ENCODE results near the gene RNLS.
"Not testable (repeated sequence)": the region's sequence is repeated elsewhere in the genome, so short reads cannot be mapped to it uniquely, and the experiment has no call there.

RNLS gene

DNA sequence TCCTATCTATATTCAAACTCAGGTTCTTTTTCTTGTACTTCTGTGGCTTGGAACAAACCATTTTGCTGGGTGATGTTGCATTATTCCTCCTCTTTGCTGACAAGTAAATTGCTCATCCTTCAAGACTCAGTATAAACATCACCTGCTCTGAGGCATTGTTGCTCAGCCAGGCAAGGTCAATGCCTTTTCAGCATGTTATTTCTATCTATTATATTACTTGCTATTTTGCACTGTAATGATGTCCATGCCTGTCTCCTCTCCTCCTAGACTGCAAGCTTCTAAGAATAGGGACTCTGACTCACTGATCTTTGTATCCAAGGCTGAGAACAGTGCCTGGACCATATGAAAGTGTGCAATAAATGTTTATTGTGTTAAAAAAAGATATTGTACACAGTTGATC, 293.8 kb downstream of the RNLS start:
- TF ChIP-seq, protein P1, sequence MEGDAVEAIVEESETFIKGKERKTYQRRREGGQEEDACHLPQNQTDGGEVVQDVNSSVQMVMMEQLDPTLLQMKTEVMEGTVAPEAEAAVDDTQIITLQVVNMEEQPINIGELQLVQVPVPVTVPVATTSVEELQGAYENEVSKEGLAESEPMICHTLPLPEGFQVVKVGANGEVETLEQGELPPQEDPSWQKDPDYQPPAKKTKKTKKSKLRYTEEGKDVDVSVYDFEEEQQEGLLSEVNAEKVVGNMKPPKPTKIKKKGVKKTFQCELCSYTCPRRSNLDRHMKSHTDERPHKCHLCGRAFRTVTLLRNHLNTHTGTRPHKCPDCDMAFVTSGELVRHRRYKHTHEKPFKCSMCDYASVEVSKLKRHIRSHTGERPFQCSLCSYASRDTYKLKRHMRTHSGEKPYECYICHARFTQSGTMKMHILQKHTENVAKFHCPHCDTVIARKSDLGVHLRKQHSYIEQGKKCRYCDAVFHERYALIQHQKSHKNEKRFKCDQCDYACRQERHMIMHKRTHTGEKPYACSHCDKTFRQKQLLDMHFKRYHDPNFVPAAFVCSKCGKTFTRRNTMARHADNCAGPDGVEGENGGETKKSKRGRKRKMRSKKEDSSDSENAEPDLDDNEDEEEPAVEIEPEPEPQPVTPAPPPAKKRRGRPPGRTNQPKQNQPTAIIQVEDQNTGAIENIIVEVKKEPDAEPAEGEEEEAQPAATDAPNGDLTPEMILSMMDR (IDR thresholded peaks at IDR 0.05; ENCODE audit: low read depth, low read length): no peak
- TF ChIP-seq, protein P2, sequence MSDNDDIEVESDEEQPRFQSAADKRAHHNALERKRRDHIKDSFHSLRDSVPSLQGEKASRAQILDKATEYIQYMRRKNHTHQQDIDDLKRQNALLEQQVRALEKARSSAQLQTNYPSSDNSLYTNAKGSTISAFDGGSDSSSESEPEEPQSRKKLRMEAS (IDR thresholded peaks at IDR 0.05; ENCODE audit: low read depth, low read length): no peak
- TF ChIP-seq POLR2A (IDR thresholded peaks at IDR 0.05; ENCODE audit: extremely low read depth, insufficient read length) (no peak), MYC (IDR thresholded peaks at IDR 0.05; ENCODE audit: low read depth, low read length) (no peak)
- no peak overlapping the region for H3K4me3 ChIP-seq (ENCODE audit: low read depth, low read length)
- DNase-seq (ENCODE audit: low read depth): no peak

DNA sequence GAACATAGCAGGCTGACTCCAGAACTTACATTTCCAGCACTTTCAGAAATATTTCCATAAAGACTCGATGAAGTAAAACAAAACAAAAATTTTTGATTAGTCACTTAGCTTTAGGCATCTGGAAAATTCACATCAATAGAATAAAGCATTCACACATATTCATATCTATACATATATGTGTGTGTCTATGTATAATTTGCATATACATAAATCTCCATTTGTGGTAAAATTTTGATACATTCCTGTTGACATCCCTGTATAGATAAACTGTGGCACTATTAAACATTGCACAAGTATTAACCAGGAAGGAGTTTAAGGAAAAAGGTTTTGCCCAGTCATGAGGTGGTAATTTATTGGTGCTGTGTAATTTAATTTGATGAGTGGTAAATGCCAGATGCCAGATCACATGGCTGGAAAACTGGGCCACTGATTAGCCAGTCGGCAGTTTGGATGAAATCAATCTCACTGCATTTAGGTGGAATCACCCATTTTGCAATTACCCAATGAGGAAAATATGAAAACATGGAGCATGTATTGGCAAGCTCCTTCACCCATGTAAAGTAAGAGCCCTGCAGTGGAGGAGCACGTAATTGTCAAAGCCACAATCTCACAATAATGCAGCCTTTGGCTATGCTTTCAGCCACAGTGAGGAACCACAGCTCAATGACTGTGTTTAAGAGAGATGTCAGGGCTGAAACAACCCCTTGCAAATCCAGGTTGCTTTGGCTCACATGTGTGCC, 294.6 kb downstream of the RNLS start:
- TF ChIP-seq, protein P2 (IDR thresholded peaks at IDR 0.05; ENCODE audit: low read depth, low read length): no peak
- no peak for TF ChIP-seq POLR2A (IDR thresholded peaks at IDR 0.05; ENCODE audit: extremely low read depth, insufficient read length)
- no peak overlapping the region for H3K4me3 ChIP-seq (ENCODE audit: low read depth, low read length)
- no peak for DNase-seq (ENCODE audit: low read depth)

DNA sequence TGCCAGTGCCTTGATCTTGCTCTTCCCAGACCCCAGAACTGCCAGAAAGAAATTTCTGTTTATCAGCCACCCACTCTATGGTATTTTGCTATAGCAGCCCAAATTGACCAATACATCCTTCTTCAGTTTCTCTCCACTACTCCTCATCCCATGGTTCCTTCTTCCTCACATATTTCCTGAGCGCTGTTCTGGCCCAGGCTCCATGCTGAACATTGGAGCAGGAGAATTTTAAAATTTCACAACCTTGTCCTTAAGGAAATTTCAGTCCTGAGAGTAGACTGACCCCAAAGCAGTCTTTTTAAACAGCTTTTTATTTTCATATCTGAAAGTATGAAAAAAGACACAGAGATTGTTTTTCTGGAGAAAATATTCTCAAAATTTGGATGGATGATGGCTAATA, 297.1 kb downstream of the RNLS start:
- no peak for DNase-seq (ENCODE audit: low read depth)
- H3K4me3 ChIP-seq (ENCODE audit: low read depth, low read length): no peak overlapping the region
- no peak for TF ChIP-seq POLR2A (IDR thresholded peaks at IDR 0.05; ENCODE audit: extremely low read depth, insufficient read length)
- TF ChIP-seq, protein P2 (IDR thresholded peaks at IDR 0.05; ENCODE audit: low read depth, low read length): no peak
- TF ChIP-seq MYC (IDR thresholded peaks at IDR 0.05; ENCODE audit: low read depth, low read length): no peak
- TF ChIP-seq, protein P1 (IDR thresholded peaks at IDR 0.05; ENCODE audit: low read depth, low read length): no peak

DNA sequence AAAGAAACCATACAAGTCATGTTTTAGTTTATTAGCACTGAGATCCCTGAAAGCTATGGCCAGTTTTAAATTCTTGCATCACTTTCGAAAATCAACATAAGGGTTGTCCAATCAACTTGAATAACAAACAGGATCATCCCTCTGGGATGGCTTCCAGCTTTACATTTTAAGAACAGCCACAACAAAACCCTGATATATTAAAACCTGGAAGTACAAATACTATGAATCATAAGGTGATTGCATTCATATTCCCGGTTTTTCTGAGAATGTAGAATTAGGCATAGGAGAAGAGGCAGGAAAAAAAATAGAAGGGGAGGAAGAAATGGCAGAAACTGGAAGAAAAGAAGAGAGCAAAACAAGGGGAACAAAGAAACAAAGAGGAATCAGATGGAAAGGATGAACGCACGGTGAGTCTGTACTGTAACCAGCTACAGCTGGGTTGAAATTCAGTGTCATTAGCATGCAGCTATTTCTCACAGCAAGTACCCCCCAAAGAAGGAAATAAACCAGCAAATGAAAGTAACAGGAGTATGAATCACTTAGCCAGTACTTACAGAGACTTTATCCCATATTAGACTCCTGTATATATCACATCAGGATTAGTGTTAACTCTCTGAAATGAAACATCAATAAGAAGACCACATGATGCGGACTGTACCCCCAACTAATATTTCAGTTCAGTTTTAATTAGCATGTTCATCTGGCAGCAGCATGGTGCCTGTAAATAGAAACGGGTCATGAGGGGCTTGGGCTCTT, 301.3 kb downstream of the RNLS start:
- TF ChIP-seq, protein P2 (IDR thresholded peaks at IDR 0.05; ENCODE audit: low read depth, low read length): no peak
- no peak for TF ChIP-seq MYC (IDR thresholded peaks at IDR 0.05; ENCODE audit: low read depth, low read length)
- TF ChIP-seq, protein P1 (IDR thresholded peaks at IDR 0.05; ENCODE audit: low read depth, low read length): no peak
- no peak for TF ChIP-seq POLR2A (IDR thresholded peaks at IDR 0.05; ENCODE audit: extremely low read depth, insufficient read length)
- DNase-seq (ENCODE audit: low read depth): peak; percentile 40
- no peak overlapping the region for H3K4me3 ChIP-seq (ENCODE audit: low read depth, low read length)

DNA sequence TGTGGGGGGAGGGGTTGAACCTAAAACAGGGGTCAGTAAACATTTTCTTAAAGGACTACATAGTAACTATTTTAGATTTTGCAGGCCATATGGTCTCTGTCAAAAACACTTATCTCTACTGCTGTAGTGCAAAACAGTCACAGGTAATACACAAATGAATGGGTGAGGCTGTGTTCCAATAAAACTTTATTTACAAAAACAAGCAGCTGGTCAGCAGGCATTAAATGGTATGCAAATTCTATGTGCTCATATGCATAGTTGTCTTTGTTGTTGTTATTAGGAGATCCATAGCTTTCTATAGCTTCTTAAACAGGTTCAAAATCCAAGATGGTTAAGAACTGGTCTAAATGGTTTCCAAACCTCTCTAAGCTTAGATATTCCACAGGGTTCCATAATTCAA, 302.6 kb downstream of the RNLS start:
- TF ChIP-seq POLR2A (IDR thresholded peaks at IDR 0.05; ENCODE audit: extremely low read depth, insufficient read length) (no peak), MYC (IDR thresholded peaks at IDR 0.05; ENCODE audit: low read depth, low read length) (no peak)
- TF ChIP-seq, protein P1 (IDR thresholded peaks at IDR 0.05; ENCODE audit: low read depth, low read length): no peak
- TF ChIP-seq, protein P2 (IDR thresholded peaks at IDR 0.05; ENCODE audit: low read depth, low read length): no peak
- H3K4me3 ChIP-seq (ENCODE audit: low read depth, low read length): no peak overlapping the region
- DNase-seq (ENCODE audit: low read depth): no peak

DNA sequence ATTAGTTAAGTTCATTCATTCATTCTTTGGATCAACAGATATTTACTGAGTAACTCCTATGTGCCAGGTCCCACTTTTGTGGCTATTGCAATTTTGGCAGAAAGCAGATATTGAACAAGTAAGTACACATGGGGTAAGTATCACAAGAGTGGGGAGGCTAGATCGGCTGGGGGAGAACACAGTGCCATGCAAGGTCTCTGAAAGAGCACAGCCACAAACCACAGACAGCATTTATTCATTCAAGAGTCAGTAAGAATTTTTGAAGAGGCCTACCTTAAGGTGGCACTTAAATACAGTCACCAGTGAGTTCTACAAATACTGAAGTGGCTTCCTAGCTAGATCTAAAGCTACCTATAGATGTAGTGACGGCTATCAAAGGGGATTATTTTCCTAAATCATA, 304.2 kb downstream of the RNLS start:
- H3K4me3 ChIP-seq (ENCODE audit: low read depth, low read length): no peak overlapping the region
- TF ChIP-seq MYC (IDR thresholded peaks at IDR 0.05; ENCODE audit: low read depth, low read length) (no peak), POLR2A (IDR thresholded peaks at IDR 0.05; ENCODE audit: extremely low read depth, insufficient read length) (no peak)
- TF ChIP-seq, protein P1 (IDR thresholded peaks at IDR 0.05; ENCODE audit: low read depth, low read length): no peak
- TF ChIP-seq, protein P2 (IDR thresholded peaks at IDR 0.05; ENCODE audit: low read depth, low read length): no peak
- no peak for DNase-seq (ENCODE audit: low read depth)

DNA sequence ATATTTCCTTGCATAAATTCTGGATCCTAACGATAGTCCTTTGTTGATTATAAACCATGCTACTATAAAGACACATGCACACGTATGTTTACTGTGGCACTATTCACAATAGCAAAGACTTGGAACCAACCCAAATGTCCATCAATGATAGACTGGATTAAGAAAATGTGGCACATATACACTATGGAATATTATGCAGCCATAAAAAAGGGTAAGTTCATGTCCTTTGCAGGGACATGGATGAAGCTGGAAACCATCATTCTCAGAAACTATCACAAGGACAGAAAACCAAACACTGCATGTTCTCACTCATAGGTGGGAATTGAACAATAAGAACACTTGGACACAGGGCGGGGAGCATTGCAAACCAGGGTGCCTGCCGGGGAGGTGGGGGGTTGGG, 306.2 kb downstream of the RNLS start:
- H3K4me3 ChIP-seq (ENCODE audit: low read depth, low read length); DNase-seq (ENCODE audit: low read depth): not testable (repeated sequence)
